Transverse colon (tissue), 3 donors: ENCODE data around the gene TRMT44.

Experiments
- CTCF ChIP-seq, 5 experiments: fragments of 200-600 bp in 3 of 5; fragments of 450-650 bp in 2 of 5; sonication (generic) in 3 of 5; IDR thresholded peaks; 1 replicate in 2 of 5; 2 replicates in 3 of 5; pipeline ENCODE4 v1.5.1; 2016 to 2017; ENCODE audit warnings: antibody characterized with exemption in 5 of 5, inconsistent platforms in 3 of 5, mild to moderate bottlenecking in 2 of 5, moderate library complexity in 1 of 5
- EP300 ChIP-seq: sonication (generic); formaldehyde crosslinking; IDR thresholded peaks from one replicate; pipeline ENCODE4 v1.6.1; 2017; ENCODE audit warnings: antibody characterized with exemption, low read depth

GRCh38 chr4:8509311-8509950, 68.9 kb downstream of the TRMT44 start:
- TF ChIP-seq CTCF (IDR thresholded peaks at IDR 0.05) (no peak), EP300 (no peak)
